Measurements from ENCODE around the gene ITIH5.
"Not testable (repeated sequence)": the region's sequence is repeated elsewhere in the genome, so short reads cannot be mapped to it uniquely, and the experiment has no call there.

DNA sequence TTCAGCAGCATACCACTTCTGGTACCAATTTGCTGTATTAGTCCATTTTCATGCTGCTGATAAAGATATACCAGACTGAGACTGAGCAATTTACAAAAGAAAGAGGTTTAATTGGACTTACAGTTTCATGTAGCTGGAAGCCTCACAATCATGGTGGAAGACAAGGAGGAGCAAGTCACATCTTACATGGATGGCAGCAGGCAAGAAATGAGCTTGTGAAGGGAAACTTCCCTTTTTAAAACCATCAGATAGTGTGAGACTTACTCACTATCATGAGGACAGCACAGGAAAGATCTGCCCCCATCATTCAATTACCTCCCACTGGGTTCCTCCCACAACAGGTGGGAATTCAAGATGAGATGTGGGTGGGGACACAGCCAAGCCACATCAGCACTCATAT, 26.4 kb upstream of the ITIH5 start:
- not testable (repeated sequence) for TF ChIP-seq POLR2A, POLR2AphosphoS5, POU2F2, TAF1 (IDR thresholded peaks at IDR 0.05; ENCODE audit: low read depth, low read length)

Measured in GM12891 (cell line).